NT2/D1 (cell line): ENCODE data around the gene TIPARP.

Source experiments
- YY1 ChIP-seq: IDR thresholded peaks from 2 replicates; pipeline ENCODE4 v1.6.1; 2011; ENCODE audit not compliant: insufficient read length, insufficient read depth
- ZNF274 ChIP-seq: IDR thresholded peaks from 2 replicates; pipeline ENCODE4 v1.6.1; 2011; ENCODE audit warnings: mild to moderate bottlenecking, low read depth, low read length

DNA sequence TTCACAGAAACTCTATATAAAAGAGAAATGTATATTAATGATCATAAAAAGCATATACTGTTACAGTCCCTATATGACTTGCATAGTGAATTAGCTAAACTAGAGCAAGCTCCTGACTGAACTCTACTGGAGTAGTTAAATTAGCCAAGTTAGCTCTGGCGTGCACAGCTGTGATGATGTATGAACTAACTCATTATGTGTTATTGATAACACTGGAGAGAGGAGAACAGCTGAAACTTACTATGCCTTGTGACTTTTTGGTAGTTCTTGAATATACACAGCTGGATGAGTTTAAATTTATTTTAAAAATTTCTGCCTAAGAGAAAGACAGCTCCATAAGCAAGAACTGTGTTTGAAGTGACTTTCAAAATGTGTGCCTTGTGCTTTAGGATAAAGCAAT, 8.1 kb downstream of the TIPARP start:
- TF ChIP-seq YY1 (no peak), ZNF274 (no peak)
